Skin of body (tissue), 2 donors: ENCODE measurements around the gene DBI. TPM values are rescaled to one million over a fixed set of nuclear protein-coding genes. Genes with fewer than 3 reads are reported as not detected.
A peak's percentile ranks its signal among the peaks of the same experiment; 100 is the strongest.

Source experiments
- DNase-seq: peaks from one replicate; lab custom pipeline; 2025; lab: John Stamatoyannopoulos, UW
- total RNA-seq: library from RNA; depleted of rRNA; stranded (reverse); fragments of >200 nt; gene quantifications from one replicate; pipeline ENCODE4 v1.2.3, GENCODE V29; 2014

Gene DBI
- total RNA-seq: 169 TPM

GRCh38 chr2:119366649-119367471, at the start of gene DBI, which contains the start of gene C2orf76:
DBI (plus strand) TSS chr2:119366977; CDS start chr2:119367052, 75 bp downstream.
C2orf76 (minus strand) TSS chr2:119366834; CDS start chr2:119339959, 26,875 bp downstream.
- peak; percentile 94 for DNase-seq

GRCh38 chr2:119317554-119317953, 49.2 kb upstream of the DBI start:
- DNase-seq: no peak

DNA sequence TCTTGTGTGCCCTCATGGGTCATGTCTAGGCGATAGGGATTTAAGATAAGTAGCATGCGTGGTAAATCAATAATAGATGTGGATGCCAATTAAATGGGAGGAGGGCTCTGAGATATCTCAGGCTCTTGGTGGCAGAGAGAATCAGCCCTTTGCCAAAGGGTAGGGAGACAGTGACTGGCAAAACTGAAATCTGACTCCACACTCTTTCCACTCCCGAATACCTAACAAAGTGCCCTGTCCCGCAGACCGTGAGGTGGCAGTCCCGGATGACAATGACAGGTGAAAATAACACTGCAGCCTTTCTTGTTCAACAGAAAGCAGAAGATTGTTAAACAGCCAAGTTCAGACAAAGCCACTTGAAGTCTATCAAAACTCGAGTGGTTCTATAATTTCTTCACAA, 47.2 kb upstream of the DBI start:
- DNase-seq: no peak

GRCh38 chr2:119323459-119323858, 43.3 kb upstream of the DBI start:
- no peak for DNase-seq

DNA sequence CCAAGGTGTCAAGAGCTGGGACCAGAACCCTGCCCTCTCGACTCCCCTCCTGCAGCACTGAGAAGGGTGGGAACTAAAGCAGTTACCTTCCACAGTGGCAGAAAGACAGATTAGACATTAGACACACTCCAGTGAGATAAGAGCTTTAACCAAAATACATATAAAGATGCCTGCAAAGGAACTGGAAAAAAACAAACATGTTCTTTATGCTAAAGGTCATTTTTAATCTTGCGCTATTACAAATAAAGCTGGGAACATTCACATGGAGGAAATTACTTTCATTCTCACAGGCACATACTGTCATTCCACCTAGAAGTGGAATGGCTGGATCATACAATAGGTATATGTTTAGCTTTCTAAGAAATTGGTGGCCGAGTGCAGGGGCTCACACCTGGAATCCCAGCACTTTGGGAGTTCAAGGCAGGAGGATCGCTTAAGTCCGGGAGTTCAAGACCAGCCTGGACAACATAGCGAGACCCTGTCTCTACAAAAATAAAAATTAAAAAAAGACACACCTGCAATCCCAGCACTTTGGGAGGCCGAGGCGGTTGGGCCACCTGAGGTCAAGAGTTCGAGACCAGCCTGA, 42.0 kb upstream of the DBI start:
- no peak for DNase-seq

- no peak for DNase-seq
Observed at GRCh38 chr2:119326938-119327337, 39.8 kb upstream of the DBI start.

DNA sequence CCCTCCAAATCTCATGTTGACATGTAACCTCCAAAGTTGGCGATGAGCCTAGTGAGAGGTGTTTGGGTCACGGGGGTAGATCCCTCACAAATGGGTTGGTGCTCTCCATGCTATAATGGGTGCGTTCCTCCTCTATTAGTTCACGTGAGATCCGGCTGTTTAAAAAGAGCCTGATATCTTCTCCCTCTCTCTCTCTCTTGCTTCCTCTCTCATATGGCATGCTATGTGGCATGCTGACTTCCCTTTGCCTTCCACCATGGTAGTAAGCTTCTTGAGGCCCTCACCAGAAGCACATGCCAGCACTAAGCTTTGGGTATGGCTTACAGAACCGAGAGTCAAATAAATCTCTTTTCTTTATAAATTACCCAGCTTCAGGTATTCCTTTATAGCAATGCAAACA, 39.3 kb upstream of the DBI start:
- DNase-seq: no peak

- DNase-seq: no peak
Observed at GRCh38 chr2:119332953-119333352, 33.8 kb upstream of the DBI start.

- DNase-seq: no peak
Observed at GRCh38 chr2:119333360-119333759, 33.4 kb upstream of the DBI start.

DNA sequence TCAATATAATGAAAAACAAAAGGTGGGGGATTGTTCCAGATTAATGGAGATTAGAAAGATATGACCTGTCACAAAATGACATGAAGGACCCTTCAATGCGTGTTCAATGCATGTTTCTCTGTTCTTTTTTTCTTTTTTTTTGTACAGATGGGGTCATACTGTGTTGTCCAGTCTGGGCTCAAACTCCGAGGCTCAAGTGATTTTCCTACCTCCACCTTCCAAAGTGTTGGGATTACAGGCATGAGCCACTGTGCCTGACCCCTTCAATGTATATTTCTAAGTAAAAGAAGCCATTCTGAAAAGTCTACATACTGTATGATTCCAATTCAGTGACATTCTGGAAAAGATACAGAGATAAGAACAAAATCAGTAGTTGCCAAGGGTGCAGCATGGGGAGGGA, 32.9 kb upstream of the DBI start:
- DNase-seq: no peak

GRCh38 chr2:119337749-119338148, 29.0 kb upstream of the DBI start:
- no peak for DNase-seq

DNA sequence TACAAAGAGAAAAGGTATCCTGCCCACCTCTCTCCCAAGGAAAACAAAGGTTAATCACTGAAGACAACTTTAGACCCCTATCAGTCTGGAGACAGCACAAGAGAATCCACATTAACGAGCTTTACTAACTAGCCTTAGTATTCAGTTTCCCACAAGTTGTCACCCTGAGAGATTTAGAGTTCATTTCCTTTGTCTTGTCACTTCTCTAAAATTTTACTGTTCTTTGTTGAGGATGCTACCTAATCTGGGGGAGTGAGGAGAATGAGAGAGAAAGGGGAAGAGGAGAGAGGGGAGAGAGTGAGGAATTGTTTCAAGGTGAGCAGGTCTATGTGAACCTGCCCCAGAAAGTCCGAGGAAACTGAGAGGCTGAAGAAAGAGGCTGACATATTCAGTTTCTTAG, 28.5 kb upstream of the DBI start:
- no peak for DNase-seq

- DNase-seq: no peak
Observed at GRCh38 chr2:119338826-119339561, 27.8 kb upstream of the DBI start.

GRCh38 chr2:119339562-119339923, 27.2 kb upstream of the DBI start:
- no peak for DNase-seq

DNA sequence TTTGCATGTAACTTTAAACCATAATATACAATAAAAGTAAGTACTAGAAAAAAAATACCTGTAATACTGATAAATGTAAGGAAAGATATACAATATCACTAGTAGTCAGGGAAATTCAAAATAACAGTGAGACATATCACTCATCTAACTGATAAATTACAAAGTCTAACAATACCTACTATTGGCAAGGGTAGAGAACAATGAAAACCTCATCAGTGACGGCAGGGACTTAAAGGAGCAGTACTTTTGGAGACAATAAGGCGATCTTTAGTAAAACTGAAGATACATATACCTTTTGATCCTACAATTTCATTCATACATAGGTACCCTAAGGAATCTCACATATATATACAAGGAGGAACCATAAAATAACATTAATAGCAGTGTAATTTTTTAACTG, 25.1 kb upstream of the DBI start:
- no peak for DNase-seq

GRCh38 chr2:119349289-119349688, 17.5 kb upstream of the DBI start:
- no peak for DNase-seq

- DNase-seq: no peak
Observed at GRCh38 chr2:119350311-119350998, 16.3 kb upstream of the DBI start.

GRCh38 chr2:119352357-119352756, 14.4 kb upstream of the DBI start:
- DNase-seq: no peak

DNA sequence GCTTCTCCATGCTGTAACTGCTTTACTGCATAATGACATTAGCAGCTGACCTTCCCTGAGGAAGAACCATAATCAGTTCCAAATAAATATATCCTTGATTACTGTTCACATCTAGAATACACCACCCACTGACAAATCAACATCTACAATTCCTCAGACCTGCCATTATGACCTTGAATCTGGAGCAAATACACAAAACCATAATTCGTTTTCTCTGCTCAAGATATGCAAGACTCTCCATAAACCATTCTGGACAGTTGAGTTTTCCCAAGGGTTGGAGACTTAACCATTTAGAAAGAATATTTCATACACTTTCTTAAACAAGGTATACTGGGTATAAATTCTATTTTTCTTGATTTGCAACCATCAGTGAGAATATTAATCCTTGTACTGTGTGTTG, 11.9 kb upstream of the DBI start:
- no peak for DNase-seq

DNA sequence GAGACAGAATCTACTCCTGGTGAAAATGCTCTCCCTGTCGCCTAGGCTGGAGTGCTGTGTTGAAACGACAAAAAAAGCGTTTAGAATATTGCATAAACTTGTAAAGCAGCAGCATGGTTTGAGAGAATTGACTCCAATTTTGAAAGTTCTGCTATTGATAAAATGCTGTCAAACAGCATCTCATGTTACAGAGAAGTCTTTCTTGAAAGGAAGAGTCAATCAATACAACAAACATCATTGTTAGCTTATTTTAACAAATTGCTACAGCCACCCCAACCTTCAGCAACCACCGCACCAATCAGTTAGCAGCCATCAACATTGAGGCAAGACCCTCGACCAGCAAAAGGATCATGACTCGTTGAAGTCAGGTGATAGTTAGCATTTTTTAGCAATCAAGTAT, 7.0 kb upstream of the DBI start:
- no peak for DNase-seq

DNA sequence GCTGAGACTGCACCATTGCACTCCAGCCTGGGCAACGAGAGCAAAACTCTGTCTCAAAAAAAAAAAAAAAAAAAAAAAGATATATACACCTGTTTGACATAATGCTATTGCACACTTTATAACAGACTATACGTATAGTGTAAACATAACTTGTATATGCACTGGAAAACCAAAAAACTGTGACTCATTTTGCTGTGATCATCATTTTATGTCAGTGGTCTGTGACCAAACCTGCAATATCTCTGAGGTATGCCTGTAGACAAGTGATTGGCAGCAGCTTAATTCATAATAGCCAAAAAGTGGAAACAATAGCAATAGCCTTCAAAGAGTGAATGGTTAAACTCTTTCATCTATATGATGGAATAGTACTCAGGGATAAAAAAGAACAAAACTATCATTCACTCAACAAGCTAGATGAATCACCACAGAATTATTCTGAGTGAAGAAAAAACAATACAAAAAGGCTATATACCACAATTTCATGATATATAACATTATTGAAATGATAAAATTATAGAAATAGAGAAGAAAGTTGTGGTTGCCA, 6.3 kb upstream of the DBI start:
- DNase-seq: no peak

DNA sequence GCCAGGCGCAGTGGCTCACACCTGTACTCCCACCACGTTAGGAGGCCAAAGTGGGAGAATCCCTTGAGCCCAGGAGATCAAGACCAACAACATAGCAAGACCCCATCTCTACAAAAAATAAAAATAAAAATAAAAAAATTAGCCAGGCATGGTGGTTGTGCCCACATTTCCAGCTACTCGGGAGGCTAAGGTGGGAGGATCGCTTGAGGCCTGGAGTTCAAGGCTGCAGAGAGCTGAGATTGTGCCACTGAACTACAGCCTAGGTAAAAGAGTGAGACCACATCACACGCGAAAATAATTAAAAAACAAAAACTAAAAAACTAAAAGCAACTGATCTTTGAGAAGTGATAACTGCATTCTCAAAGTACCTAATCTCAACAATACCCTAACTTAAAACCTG, 2.0 kb upstream of the DBI start:
- DNase-seq: no peak
